HEK293T (cell line): Measurements from ENCODE around the gene OR10A6.

Experiments used
- CTCF ChIA-PET: fragments of 350-600 bp; formaldehyde crosslinking; extraction: SDS; loops from one replicate; lab custom pipeline; 2021; ENCODE audit warnings: antibody characterized with exemption, inconsistent platforms; lab: Yijun Ruan, JAX
- POLR2A ChIA-PET: fragments of 350-600 bp; formaldehyde crosslinking; extraction: SDS; loops from one replicate; lab custom pipeline; 2020; ENCODE audit warnings: antibody characterized with exemption, inconsistent platforms; lab: Yijun Ruan, JAX
- DNase-seq: peaks from one replicate; pipeline ENCODE4 v3.0.0; 2012; ENCODE audit warnings: mixed read lengths; ENCODE audit errors: extremely low spot score
- ARNT ChIP-seq: fragments of 450-650 bp; IDR thresholded peaks from 2 replicates; pipeline ENCODE4 v1.6.1; 2017; ENCODE audit warnings: mild to moderate bottlenecking
- BHLHE40 ChIP-seq: fragments of 450-650 bp; IDR thresholded peaks from 2 replicates; pipeline ENCODE4 v1.6.1; 2016; ENCODE audit warnings: mild to moderate bottlenecking, moderate library complexity, borderline replicate concordance
- CTBP1 ChIP-seq: fragments of 450-650 bp; IDR thresholded peaks from 2 replicates; pipeline ENCODE4 v1.6.1; 2016; ENCODE audit warnings: borderline replicate concordance
- ELF4 ChIP-seq: fragments of 450-650 bp; IDR thresholded peaks from 2 replicates; pipeline ENCODE4 v1.6.1; 2017; ENCODE audit warnings: antibody characterized with exemption
- FOXA1 ChIP-seq: fragments of 450-650 bp; IDR thresholded peaks from 2 replicates; pipeline ENCODE4 v1.6.1; 2016; ENCODE audit warnings: mild to moderate bottlenecking
- FOXK2 ChIP-seq: fragments of 450-650 bp; IDR thresholded peaks from 2 replicates; pipeline ENCODE4 v1.6.1; 2016; ENCODE audit warnings: mild to moderate bottlenecking
- FOXM1 ChIP-seq: fragments of 450-650 bp; IDR thresholded peaks from 2 replicates; pipeline ENCODE4 v1.6.1; 2017; ENCODE audit warnings: mild to moderate bottlenecking, borderline replicate concordance
- HDGF ChIP-seq: fragments of 450-650 bp; IDR thresholded peaks from 2 replicates; pipeline ENCODE4 v1.6.1; 2017; ENCODE audit warnings: antibody characterized with exemption, borderline replicate concordance
- L3MBTL2 ChIP-seq: fragments of 450-650 bp; conservative IDR thresholded peaks from 2 replicates; pipeline ENCODE4 v1.6.1; 2016; ENCODE audit warnings: mild to moderate bottlenecking
- LEF1 ChIP-seq: fragments of 450-650 bp; IDR thresholded peaks from 2 replicates; pipeline ENCODE4 v1.6.1; 2017; ENCODE audit warnings: mild to moderate bottlenecking, borderline replicate concordance
- NFRKB ChIP-seq: fragments of 450-650 bp; IDR thresholded peaks from 2 replicates; pipeline ENCODE4 v1.6.1; 2016; ENCODE audit warnings: mild to moderate bottlenecking, moderate library complexity
- SP1 ChIP-seq: fragments of 450-650 bp; IDR thresholded peaks from 2 replicates; pipeline ENCODE4 v1.6.1; 2017
- SUZ12 ChIP-seq: fragments of 450-650 bp; IDR thresholded peaks from 2 replicates; pipeline ENCODE4 v1.6.1; 2016; ENCODE audit warnings: mild to moderate bottlenecking
- TARDBP ChIP-seq: fragments of 450-650 bp; IDR thresholded peaks from 2 replicates; pipeline ENCODE4 v1.6.1; 2016
- ZNF384 ChIP-seq: fragments of 450-650 bp; IDR thresholded peaks from 2 replicates; pipeline ENCODE4 v1.6.1; 2016
- TF ChIP-seq, protein P1 (sequence below): fragments of 450-650 bp; IDR thresholded peaks from 2 replicates; pipeline ENCODE4 v1.6.1; 2016

Gene OR10A6

DNA sequence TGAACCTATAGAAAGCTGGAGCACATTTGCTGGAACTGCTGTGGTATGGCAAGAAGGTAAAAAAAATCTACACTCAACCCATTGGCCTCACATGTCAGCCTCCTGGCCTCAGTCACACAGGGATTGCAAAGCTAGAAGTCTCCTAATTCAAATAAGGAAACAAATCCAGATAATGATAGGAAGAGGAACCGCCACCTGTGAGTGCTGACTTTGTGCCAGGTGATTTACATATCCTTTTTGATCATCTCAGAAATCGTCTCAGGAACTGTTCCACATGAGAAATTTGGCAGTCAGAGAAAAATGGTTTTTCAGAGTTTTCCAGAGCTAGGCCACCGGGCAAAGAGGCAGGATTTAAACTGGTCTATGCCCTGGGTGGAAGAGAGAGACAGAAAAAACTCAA is 33.2 kb upstream of the OR10A6 start:
- DNase-seq: no peak
- POLR2A ChIA-PET: no interaction called here
- CTCF ChIA-PET: no interaction called here
- TF ChIP-seq ARNT (no peak), CTBP1 (no peak), NFRKB (no peak), HDGF (no peak), BHLHE40 (no peak), LEF1 (no peak), L3MBTL2 (no peak), FOXM1 (no peak), SP1 (no peak), ELF4 (no peak), FOXK2 (no peak), FOXA1 (no peak), SUZ12 (no peak), TARDBP (no peak)
- TF ChIP-seq, protein P1, sequence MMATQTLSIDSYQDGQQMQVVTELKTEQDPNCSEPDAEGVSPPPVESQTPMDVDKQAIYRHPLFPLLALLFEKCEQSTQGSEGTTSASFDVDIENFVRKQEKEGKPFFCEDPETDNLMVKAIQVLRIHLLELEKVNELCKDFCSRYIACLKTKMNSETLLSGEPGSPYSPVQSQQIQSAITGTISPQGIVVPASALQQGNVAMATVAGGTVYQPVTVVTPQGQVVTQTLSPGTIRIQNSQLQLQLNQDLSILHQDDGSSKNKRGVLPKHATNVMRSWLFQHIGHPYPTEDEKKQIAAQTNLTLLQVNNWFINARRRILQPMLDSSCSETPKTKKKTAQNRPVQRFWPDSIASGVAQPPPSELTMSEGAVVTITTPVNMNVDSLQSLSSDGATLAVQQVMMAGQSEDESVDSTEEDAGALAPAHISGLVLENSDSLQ: no peak

DNA sequence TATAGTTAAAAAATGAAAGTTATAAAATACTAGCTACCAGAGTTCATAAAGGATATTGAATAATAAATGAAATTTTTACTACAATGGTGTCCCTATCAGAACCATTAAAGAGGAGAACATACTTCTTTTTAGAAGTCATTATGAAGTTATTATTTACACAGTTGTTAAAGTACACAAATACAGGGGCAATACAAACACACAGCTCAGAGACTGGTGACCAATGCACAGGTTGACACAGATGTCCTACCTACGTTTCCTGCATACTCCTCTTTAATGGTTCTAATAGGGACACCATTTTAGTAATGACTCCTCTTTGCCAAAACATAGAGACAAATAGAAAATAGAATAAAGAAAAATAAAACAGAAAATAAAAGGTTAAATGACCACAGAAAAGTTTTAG is 24.1 kb upstream of the OR10A6 start:
- ChIA-PET CTCF (no interaction called here), POLR2A (no interaction called here)
- TF ChIP-seq ZNF384 (no peak), ELF4 (no peak), FOXM1 (no peak), ARNT (no peak), BHLHE40 (no peak), NFRKB (no peak), HDGF (no peak), FOXK2 (no peak), CTBP1 (no peak), SUZ12 (no peak), TARDBP (no peak), LEF1 (no peak), L3MBTL2 (no peak), FOXA1 (no peak), SP1 (no peak)
- TF ChIP-seq, protein P1: no peak
- DNase-seq: no peak

DNA sequence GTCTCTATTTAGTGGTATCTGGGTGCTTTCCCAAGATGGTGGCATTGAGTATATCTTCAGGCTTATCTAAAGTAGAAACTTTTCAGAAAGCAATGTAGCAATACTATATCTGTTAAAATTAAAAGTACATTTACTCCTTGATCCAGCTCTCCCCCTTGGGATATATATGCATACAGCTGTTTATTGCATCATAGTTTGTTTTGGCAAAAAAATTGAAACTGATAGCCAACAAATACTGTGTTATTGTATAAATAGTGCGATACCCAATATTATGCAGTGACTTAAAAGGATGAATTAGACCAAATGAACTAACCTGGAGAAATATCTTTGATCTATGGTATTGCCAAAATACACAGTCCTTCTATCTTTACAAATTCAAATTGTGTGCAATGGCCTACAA is 18.9 kb upstream of the OR10A6 start:
- ChIA-PET POLR2A (no interaction called here), CTCF (no interaction called here)
- TF ChIP-seq, protein P1: no peak
- TF ChIP-seq FOXK2: no peak
- no peak for DNase-seq

DNA sequence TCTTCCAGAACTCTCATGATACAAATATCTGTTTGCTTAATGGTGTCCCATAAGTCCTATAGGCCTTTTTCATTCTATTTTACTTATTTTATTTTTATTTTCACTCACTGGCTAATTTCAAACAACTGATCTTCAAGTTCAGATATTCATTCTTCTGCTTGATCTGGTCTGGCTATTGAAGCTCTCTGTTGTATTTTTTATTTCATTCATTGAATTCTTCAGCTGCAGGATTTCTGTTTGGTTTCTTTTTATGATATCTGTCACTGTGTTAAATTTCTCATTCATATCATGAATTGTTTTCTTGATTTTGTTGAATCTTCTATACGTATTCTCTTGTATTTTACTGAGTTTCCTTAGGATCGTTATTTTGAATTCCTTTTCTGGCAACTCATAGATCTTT is 13.1 kb upstream of the OR10A6 start:
- ChIA-PET CTCF (no interaction called here), POLR2A (no interaction called here)

DNA sequence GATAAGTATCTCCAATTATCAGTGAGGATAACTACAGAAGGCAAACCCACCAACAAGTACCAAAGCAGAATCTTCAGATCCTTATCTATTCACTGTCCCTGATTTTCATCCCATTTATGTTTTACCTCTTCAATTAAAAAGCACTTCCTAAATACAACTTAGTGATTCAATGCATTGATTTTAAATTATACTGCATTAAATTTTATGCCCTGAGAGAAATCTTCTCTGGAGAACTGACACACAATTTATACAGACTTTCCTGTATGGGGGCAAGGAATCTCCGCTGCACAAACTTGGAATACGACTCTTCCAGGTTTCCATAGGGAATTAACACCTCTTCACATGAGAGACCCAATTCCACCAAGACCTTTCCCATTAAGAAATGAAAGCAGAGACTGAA is 10.5 kb upstream of the OR10A6 start, which contains the start of gene OR10A3:
Gene OR10A3 (minus strand): TSS at position 101 of the 400 bp plus-strand sequence. CDS start 2,188 bp downstream, outside the sequence.
- no peak for DNase-seq
- TF ChIP-seq CTBP1: no peak
- no peak for TF ChIP-seq BHLHE40
- CTCF ChIA-PET: no interaction called here
- POLR2A ChIA-PET: no interaction called here

More for the DNA sequence above, 13.1 kb upstream of the OR10A6 start:
- no peak for TF ChIP-seq SUZ12
- no peak for TF ChIP-seq NFRKB
- TF ChIP-seq FOXK2: no peak
- TF ChIP-seq SP1: no peak
- no peak for TF ChIP-seq HDGF
- TF ChIP-seq, protein P1: no peak
- TF ChIP-seq LEF1: no peak
- no peak for TF ChIP-seq ZNF384
- TF ChIP-seq ARNT: no peak
- TF ChIP-seq BHLHE40: no peak
- no peak for TF ChIP-seq FOXM1
- no peak for TF ChIP-seq ELF4
- TF ChIP-seq TARDBP: no peak
- TF ChIP-seq L3MBTL2: no peak
- TF ChIP-seq CTBP1: no peak
- TF ChIP-seq FOXA1: no peak
- DNase-seq: no peak

DNA sequence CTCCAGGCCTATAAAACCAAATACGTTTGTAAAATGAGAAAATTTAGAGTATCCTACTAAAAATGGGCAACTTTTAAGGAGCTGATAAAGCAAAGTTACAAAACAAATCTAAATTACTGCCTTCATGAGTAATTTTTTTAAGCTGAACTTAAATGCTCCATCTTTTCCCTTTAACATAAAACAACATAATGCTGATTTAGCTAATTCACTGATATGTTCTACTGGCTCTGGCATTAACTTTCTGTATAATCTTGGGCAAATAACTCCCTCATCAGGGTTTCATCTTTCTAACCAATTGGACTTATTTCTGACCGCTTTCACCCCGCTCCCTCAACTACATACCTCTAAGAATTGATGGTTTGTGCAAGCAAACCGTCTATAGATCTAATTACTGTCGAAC is 10.1 kb upstream of the OR10A6 start:
- CTCF ChIA-PET: no interaction called here
- no peak for DNase-seq
- POLR2A ChIA-PET: no interaction called here
- TF ChIP-seq LEF1 (no peak), NFRKB (no peak)
